Breast epithelium (tissue), 3 donors: ENCODE data around the gene SLC22A31.

ENCODE experiments used
- POLR2A ChIP-seq: fragments of 450-650 bp; IDR thresholded peaks from one replicate; pipeline ENCODE4 v1.6.1; 2016; ENCODE audit warnings: antibody characterized with exemption, mild to moderate bottlenecking, moderate library complexity
- POLR2AphosphoS5 ChIP-seq, 3 donors: sonication (generic); formaldehyde crosslinking; IDR thresholded peaks; one replicate each; pipeline ENCODE4 v1.6.1; 2017; ENCODE audit warnings: antibody characterized with exemption in 3 of 3
- TF ChIP-seq, protein P1 (sequence below), 3 donors: fragments of 450-650 bp; IDR thresholded peaks; one replicate each; pipeline ENCODE4 v1.5.1; 2016 to 2017; ENCODE audit warnings: antibody characterized with exemption in 3 of 3, mild to moderate bottlenecking in 3 of 3, moderate library complexity in 3 of 3

DNA sequence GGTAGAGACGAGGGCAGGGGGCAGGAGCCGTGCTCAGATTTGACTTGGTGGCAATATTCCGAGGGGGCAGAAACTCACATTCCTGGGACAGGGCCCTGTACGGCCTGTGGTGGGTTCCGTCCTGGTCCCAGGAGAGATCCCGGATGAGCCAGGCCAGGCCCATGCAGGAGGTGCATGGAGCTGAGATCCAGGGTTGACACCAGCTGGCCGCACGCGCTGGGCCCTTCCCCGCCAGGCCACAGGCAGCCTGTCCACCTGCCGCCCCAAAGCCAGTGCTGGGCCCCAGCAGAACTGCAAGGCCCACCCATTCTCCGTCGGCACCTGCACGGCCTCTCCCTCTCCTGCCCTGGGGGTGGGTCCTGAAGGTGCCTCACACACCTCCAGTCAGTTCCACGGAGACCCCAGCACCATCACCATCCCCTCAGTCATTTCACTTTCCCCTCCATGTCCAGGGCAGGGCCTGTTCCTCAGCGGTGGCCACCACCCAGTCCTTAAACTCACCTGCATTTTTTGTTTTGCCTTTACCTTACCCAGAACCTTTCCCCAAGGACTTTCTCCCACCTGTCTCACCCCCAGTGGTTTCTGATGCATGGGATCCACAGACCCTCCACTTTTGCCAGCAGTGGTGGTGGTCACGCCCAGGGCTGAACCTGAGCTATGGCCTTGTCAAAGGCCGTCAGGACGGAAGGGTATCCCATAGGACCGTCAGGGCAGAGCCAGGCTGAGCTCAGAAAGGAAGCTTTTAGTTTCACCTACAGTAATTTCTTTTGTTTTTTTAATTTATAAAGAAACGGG, 53.9 kb downstream of the SLC22A31 start:
- TF ChIP-seq POLR2A (no peak), POLR2AphosphoS5 (IDR thresholded peaks at IDR 0.05) (no peak)
- TF ChIP-seq, protein P1, sequence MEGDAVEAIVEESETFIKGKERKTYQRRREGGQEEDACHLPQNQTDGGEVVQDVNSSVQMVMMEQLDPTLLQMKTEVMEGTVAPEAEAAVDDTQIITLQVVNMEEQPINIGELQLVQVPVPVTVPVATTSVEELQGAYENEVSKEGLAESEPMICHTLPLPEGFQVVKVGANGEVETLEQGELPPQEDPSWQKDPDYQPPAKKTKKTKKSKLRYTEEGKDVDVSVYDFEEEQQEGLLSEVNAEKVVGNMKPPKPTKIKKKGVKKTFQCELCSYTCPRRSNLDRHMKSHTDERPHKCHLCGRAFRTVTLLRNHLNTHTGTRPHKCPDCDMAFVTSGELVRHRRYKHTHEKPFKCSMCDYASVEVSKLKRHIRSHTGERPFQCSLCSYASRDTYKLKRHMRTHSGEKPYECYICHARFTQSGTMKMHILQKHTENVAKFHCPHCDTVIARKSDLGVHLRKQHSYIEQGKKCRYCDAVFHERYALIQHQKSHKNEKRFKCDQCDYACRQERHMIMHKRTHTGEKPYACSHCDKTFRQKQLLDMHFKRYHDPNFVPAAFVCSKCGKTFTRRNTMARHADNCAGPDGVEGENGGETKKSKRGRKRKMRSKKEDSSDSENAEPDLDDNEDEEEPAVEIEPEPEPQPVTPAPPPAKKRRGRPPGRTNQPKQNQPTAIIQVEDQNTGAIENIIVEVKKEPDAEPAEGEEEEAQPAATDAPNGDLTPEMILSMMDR (IDR thresholded peaks at IDR 0.05), result no peak
